T-helper 1 cell treated with Interleukin-12 subunit alpha and Interleukin-12 subunit beta and Interleukin-4 antibody, amounts not matched to agents 30 μg/mL and 1 μg/mL, for 36 hours (primary cell): ENCODE results near the gene SNX32.
A peak's percentile ranks its signal among the peaks of the same experiment; 100 is the strongest.

Experiments used
- H3K27ac Mint-ChIP-seq: one replicate; pipeline ENCODE4 v1.8.0; 2021; ENCODE audit warnings: mild to moderate bottlenecking, mixed read lengths
- H3K27me3 Mint-ChIP-seq: one replicate; pipeline ENCODE4 v1.8.0; 2021; ENCODE audit warnings: low read depth, mixed read lengths
- H3K36me3 Mint-ChIP-seq: one replicate; pipeline ENCODE4 v1.8.0; 2021; ENCODE audit warnings: low read depth, mixed read lengths
- H3K4me1 Mint-ChIP-seq: one replicate; pipeline ENCODE4 v1.8.0; 2021; ENCODE audit warnings: low read depth, mixed read lengths
- H3K4me3 Mint-ChIP-seq: one replicate; pipeline ENCODE4 v1.8.0; 2021; ENCODE audit warnings: mild to moderate bottlenecking, moderate library complexity, mixed read lengths
- H3K9me3 Mint-ChIP-seq: one replicate; pipeline ENCODE4 v1.8.0; 2021; ENCODE audit warnings: mixed read lengths

Gene SNX32

DNA sequence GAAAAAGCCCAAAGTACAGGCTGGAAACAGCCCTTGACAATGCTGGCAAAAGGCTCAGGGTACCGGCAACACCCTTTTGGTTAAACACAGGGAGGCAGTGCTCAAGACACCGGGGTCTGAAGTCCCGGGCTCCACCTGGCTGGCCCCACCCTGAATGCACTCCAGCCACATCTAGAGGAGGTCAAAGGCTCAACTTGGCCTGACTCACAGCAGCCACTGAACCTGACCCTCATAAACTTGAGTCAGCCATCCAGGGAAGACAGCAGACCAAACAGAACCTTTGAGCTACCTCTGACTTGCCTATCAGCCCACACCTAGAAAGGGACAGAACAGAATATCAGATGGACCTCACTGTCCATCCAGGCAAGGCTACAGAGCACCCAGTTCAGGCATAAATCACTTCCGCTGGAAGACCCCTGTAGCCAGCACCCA, 20.4 kb downstream of the SNX32 start:
- Mint-ChIP-seq H3K4me1 (peaks cover 39% of the 10 kb centered on the region), H3K27ac (no peak overlapping the region), H3K36me3 (peaks cover 46% of the 10 kb centered on the region), H3K9me3 (peaks cover 7% of the 10 kb centered on the region), H3K27me3 (no peaks in the 10 kb centered on the region), H3K4me3 (peak overlapping the region; percentile 70)

DNA sequence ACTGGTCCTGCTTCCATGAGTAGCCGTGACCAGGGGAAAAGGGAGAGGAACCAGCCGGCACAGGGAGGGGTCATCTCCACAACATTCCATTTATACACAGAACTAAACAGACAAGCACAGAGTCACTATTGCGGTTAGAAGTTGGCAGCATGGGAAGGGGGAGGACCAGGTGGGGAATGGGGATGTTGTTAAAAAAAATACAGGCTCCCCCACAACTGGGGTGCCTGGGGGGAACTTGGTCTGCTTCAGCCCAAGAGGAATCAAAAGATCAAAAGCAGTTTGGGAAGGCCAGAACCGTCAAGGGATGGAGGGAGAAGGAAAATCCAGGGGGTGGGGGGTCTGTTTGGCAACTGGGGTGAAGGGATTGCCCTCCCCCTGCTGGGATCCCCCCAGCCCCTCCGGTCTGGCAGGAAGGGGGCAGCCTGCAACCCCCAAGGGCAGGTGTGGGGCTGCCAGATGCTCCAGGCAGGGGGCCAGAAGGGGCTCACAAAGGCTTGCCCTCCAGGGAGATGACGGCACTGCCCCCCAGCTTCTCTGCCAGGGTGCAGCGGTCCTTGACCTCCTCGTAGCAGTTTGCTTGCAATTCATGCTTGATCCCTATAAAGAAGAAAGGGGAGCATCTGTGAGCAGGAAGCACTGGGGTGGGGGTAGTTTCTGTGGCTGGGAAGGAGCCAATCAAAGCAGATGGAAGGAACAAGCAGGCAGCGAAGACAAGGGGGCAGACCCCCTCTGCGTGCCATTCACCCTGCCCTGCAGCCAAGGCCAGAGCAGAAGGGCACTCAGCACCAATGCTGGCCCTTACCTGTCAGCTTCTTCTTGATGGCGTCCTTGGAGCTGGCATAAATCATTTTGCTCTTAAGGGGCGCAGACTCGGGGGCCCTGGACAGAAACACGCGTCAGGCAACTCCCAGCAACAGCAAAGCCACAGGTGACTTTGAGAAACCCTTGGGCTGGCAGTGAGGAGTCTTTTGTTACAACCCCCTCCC, 21.4 kb downstream of the SNX32 start:
- H3K4me1 Mint-ChIP-seq = peaks cover 43% of the 10 kb centered on the region
- peak overlapping the region; percentile 94 for H3K4me3 Mint-ChIP-seq
- H3K9me3 Mint-ChIP-seq = peaks cover 7% of the 10 kb centered on the region
- H3K36me3 Mint-ChIP-seq = peaks cover 46% of the 10 kb centered on the region
- no peaks in the 10 kb centered on the region for H3K27me3 Mint-ChIP-seq
- peak overlapping the region; percentile 36 for H3K27ac Mint-ChIP-seq

GRCh38 chr11:65855927-65856363, 22.2 kb downstream of the SNX32 start:
- H3K4me1 Mint-ChIP-seq = peaks cover 44% of the 10 kb centered on the region
- H3K9me3 Mint-ChIP-seq = peaks cover 7% of the 10 kb centered on the region
- no peaks in the 10 kb centered on the region for H3K27me3 Mint-ChIP-seq
- H3K4me3 Mint-ChIP-seq = peak overlapping the region; percentile 94
- H3K27ac Mint-ChIP-seq = peak overlapping the region; percentile 86
- peaks cover 48% of the 10 kb centered on the region for H3K36me3 Mint-ChIP-seq

GRCh38 chr11:65856689-65857499, 23.1 kb downstream of the SNX32 start:
- Mint-ChIP-seq H3K27me3 (no peaks in the 10 kb centered on the region), H3K4me3 (peak overlapping the region; percentile 94), H3K4me1 (peaks cover 48% of the 10 kb centered on the region), H3K9me3 (peaks cover 2% of the 10 kb centered on the region), H3K27ac (peak overlapping the region; percentile 86), H3K36me3 (peaks cover 40% of the 10 kb centered on the region)

- Mint-ChIP-seq H3K27me3 (no peaks in the 10 kb centered on the region), H3K4me1 (peaks cover 47% of the 10 kb centered on the region), H3K27ac (peak overlapping the region; percentile 26), H3K4me3 (peak overlapping the region; percentile 94), H3K36me3 (peaks cover 39% of the 10 kb centered on the region), H3K9me3 (no peaks in the 10 kb centered on the region)
Observed at GRCh38 chr11:65857500-65857852, 23.7 kb downstream of the SNX32 start.

- Mint-ChIP-seq H3K36me3 (peaks cover 44% of the 10 kb centered on the region), H3K27ac (peak within 1 kb of the TSS; percentile 96), H3K4me1 (peaks cover 50% of the 10 kb centered on the region), H3K4me3 (peak within 1 kb of the TSS; percentile 94), H3K27me3 (no peaks in the 10 kb centered on the region), H3K9me3 (no peaks in the 10 kb centered on the region)
Observed at GRCh38 chr11:65857853-65858680, 24.3 kb downstream of the SNX32 start, which contains the start of gene CFL1. TSS of gene CFL1 (minus strand) at chr11:65858180. CDS start at chr11:65858099, 81 bp downstream.

DNA sequence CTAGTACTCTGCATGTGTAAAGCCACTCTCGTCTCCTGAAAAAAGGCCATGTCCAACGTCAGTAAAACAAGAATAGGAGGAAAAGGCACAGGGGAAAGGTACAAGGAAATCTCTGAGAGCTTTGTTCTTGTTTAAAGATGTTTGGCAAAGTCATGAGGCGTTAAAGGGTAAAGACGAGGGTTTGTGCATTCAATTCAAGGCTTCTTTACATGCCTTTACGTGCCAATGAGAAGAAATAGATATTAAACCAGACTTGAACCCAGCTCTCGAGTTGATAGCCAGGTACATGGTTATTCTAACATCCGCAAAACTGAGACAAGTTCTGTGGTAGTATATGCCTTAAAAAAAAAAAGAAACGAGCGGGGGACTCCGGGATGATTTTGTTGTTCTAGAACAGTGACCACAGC, 24.9 kb downstream of the SNX32 start:
- peak overlapping the region; percentile 96 for H3K27ac Mint-ChIP-seq
- H3K27me3 Mint-ChIP-seq = no peaks in the 10 kb centered on the region
- H3K36me3 Mint-ChIP-seq = peaks cover 44% of the 10 kb centered on the region
- H3K9me3 Mint-ChIP-seq = no peaks in the 10 kb centered on the region
- peaks cover 46% of the 10 kb centered on the region for H3K4me1 Mint-ChIP-seq
- peak overlapping the region; percentile 93 for H3K4me3 Mint-ChIP-seq

GRCh38 chr11:65859095-65859811, 25.5 kb downstream of the SNX32 start:
- peaks cover 45% of the 10 kb centered on the region for H3K4me1 Mint-ChIP-seq
- peaks cover 41% of the 10 kb centered on the region for H3K36me3 Mint-ChIP-seq
- peak overlapping the region; percentile 96 for H3K27ac Mint-ChIP-seq
- H3K27me3 Mint-ChIP-seq = no peaks in the 10 kb centered on the region
- H3K4me3 Mint-ChIP-seq = peak overlapping the region; percentile 93
- no peaks in the 10 kb centered on the region for H3K9me3 Mint-ChIP-seq

DNA sequence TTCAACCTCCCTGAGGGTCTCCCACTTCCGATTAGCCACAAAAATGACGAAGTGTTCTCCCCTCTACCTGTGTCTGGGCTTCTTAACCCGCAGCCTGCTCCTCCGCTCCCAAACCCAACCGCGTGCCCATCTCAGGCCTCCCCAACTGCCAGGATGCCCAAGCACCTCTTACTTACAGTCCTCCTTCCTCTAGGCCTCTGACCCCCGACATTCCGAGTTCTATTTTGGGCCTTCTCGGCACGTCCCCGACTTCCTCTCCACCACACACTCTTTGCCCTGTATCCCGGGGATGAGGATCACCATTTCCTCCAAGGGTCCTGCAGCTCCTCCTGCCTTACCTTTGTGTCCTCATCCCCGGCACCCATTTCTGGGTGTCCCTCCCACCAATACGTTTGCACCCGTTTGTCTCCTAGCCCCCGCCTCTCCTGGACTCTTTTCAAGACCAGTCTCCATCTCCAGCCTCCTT, 26.1 kb downstream of the SNX32 start:
- Mint-ChIP-seq H3K27ac (peak overlapping the region; percentile 96), H3K9me3 (no peaks in the 10 kb centered on the region), H3K4me1 (peaks cover 40% of the 10 kb centered on the region), H3K4me3 (peak overlapping the region; percentile 93), H3K27me3 (no peaks in the 10 kb centered on the region), H3K36me3 (peaks cover 36% of the 10 kb centered on the region)

- H3K4me1 Mint-ChIP-seq = peaks cover 37% of the 10 kb centered on the region
- peaks cover 37% of the 10 kb centered on the region for H3K36me3 Mint-ChIP-seq
- H3K27ac Mint-ChIP-seq = peak within 1 kb of the TSS; percentile 96
- no peaks in the 10 kb centered on the region for H3K27me3 Mint-ChIP-seq
- H3K9me3 Mint-ChIP-seq = no peaks in the 10 kb centered on the region
- H3K4me3 Mint-ChIP-seq = peak within 1 kb of the TSS; percentile 93
Observed at GRCh38 chr11:65860278-65861164, 26.8 kb downstream of the SNX32 start, which contains the start of gene MUS81. TSS of gene MUS81 (plus strand) at chr11:65860433. CDS start at chr11:65860754, 321 bp downstream.

DNA sequence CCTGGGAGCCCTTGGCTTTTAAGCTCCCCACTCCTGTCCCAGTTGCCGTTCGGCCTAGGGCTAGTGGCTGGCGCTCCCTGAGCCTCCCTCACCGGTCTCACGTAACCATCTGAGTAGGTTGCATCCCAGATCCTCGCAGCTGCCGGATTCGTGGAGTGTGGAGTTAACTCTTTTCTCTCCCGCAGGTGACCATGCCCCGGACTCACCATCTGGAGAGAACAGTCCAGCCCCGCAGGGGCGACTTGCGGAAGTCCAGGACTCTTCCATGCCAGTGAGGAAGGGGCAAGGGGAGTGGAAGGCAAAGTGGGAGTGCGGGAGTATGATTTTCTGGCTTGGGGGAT, 27.4 kb downstream of the SNX32 start:
- Mint-ChIP-seq H3K27me3 (no peaks in the 10 kb centered on the region), H3K36me3 (peaks cover 32% of the 10 kb centered on the region), H3K27ac (peak overlapping the region; percentile 96), H3K9me3 (no peaks in the 10 kb centered on the region), H3K4me1 (peaks cover 33% of the 10 kb centered on the region), H3K4me3 (peak overlapping the region; percentile 93)

DNA sequence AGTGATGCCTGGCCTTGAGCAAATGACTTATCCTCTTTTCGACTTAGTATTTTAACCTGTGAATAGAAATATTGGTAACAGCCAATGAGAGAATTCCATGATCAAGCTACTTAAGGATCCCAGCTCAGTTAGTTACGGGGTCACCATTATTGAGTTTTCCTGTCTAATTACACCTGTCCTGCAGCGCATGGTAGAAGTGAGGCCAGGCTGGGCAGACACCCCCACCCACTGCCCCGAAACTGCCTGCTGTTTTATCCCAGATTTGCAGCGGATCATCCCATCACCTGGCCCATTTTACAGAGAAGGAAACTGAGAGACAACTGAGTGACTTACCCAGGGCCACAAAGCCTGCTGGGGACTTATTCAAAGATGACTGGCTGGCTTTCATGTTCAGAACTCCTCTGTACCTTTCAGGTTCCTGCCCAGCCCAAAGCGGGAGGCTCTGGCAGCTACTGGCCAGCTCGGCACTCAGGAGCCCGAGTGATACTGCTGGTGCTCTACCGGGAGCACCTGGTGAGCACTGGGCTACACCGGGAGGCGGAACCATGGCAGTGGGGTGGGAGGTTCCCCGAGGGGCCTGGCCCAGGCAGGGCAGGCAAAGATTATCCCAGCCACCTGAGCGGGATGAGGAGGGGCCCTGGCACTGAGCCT, 27.9 kb downstream of the SNX32 start:
- peaks cover 27% of the 10 kb centered on the region for H3K36me3 Mint-ChIP-seq
- H3K27me3 Mint-ChIP-seq = no peaks in the 10 kb centered on the region
- peak overlapping the region; percentile 96 for H3K27ac Mint-ChIP-seq
- peak overlapping the region; percentile 93 for H3K4me3 Mint-ChIP-seq
- H3K9me3 Mint-ChIP-seq = no peaks in the 10 kb centered on the region
- peaks cover 28% of the 10 kb centered on the region for H3K4me1 Mint-ChIP-seq
